ENCODE measurements around the gene UNG.

GRCh38 chr12:109105176-109105575 is 7.8 kb downstream of the UNG start:
- TF ChIP-seq CTCF (IDR thresholded peaks at IDR 0.05) (no peak), POLR2AphosphoS5 (IDR thresholded peaks at IDR 0.05) (no peak)

All from upper lobe of left lung (tissue), 4 donors.